CD4-positive, alpha-beta T cell treated with Interleukin-15 for 4 hours (primary cell): ENCODE data around the gene ALPP.
"Not testable (repeated sequence)": the region's sequence is repeated elsewhere in the genome, so short reads cannot be mapped to it uniquely, and the experiment has no call there.

Experiments
- DNase-seq: peaks from one replicate; pipeline ENCODE4 v3.0.0-alpha.2; 2020; ENCODE audit warnings: low spot score

ALPP gene

DNA sequence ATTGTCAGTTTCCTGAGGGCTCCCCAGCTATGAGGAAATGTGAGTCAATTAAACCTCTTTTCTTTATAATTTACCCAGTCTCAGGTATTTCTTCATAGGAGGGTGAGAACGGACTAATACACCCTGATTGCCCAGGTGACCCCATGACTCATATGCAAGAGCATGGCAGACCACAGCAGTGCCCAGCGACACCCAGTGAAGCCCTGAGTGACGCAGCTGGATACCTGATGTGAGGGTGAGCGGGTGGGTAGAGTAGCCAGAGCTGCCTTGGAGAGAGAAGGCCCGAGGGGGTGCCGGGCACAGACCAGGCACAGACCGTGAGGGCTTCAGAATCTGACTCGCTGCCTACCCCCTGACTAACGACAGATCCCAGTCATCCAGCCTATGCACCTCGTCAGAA lies 43.5 kb downstream of the ALPP start:
- no peak for DNase-seq

DNA sequence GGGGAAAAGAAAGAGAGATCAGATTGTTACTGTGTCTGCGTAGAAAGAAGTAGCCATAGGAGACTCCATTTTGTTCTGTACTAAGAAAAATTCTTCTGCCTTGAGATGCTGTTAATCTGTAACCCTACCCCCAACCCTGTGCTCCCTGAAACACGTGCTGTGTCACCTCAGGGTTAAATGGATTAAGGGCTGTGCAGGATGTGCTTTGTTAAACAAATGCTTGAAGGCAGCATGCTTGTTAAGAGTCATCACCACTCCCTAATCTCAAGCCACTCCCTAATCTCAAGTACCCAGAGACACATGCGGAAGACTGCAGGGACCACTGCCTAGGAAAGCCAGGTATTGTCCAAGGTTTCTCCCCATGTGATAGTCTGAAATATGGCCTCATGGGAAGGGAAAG lies 44.4 kb downstream of the ALPP start:
- DNase-seq = not testable (repeated sequence)

DNA sequence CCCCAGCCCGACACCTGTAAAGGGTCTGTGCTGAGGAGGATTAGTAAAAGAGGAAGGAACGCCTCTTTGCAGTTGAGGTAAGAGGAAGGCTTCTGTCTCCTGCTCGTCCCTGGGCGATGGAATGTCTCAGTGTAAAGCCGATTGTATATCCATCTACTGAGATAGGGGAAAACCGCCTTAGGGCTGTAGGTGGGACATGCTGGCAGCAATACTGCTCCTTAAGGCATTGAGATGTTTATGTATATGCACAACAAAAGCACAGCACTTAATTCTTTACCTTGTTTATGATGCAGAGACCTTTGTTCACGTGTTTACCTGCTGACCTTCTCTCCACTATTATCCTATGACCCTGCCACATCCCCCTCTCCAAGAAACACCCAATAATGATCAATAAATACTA lies 44.9 kb downstream of the ALPP start:
- not testable (repeated sequence) for DNase-seq

DNA sequence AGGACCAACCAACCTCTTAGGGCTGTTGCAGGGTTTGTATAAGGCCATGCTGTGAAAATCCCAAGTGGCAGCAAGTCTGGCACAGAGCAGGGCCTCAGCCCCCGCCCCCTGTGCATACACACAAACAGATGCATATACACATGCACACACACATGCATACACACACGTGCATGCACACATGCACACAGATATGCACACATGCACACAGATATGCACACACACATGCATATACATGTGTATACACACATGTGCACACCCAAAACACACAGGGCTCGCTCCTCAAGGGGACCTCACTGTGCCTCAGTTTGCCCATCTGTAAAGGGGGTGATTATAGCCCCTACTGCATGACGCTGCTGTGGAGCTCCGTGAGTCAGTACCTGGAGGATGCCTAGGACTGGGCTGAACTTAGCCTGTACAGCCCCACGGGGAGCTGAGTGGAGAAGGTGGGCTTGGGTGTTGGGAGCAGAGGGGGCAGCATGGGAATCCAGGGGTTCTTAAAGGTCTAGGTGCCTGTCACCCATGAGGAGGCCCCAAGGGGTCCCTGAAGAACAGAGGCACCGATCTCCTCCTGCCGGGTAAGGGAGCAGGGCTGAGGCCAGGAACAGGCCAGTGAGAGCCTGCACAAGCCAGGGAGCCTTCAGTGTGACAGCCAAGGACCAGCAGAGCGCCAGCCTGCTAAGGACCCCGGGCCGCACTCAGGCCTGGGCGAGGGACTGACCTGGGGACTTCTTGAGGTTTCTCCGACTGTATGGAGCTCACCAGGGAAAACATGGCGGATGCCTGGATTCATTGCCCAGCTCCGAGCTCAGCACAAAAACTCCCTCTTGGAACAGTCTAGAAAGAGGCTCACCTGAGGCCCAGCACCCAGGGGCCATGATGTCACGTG lies 53.4 kb downstream of the ALPP start:
- DNase-seq = no peak
